OCI-LY3 (cell line): ENCODE results near the gene PTPRR.

Experiments
- CTCF ChIP-seq: fragments of 200-600, 300-600 bp; sonication (generic); IDR thresholded peaks from 2 replicates; pipeline ENCODE4 v1.5.1; 2014; ENCODE audit warnings: antibody characterized with exemption, low read length, low read depth
- EZH2phosphoT487 ChIP-seq: fragments of 200-600 bp; shearing (Covaris generic); IDR thresholded peaks from 2 replicates; pipeline ENCODE4 v1.6.1; 2018; ENCODE audit warnings: antibody characterized with exemption, mixed run types, low read depth

- TF ChIP-seq CTCF, result no peak
- TF ChIP-seq EZH2phosphoT487, result no peak
Measured at GRCh38 chr12:70842136-70842535, 78.4 kb downstream of the PTPRR start.
